Uterus (tissue), 2 donors: Measurements from ENCODE around the gene SLC9A6.

Source experiments
- POLR2A ChIP-seq, 2 donors: fragments of 450-650 bp; IDR thresholded peaks; one replicate each; pipeline ENCODE4 v1.6.1; 2016; ENCODE audit warnings: antibody characterized with exemption in 2 of 2, mild to moderate bottlenecking in 1 of 2, moderate library complexity in 1 of 2
- TF ChIP-seq, protein P1 (sequence below), 4 experiments: fragments of 200-600 bp in 2 of 4; fragments of 450-650 bp in 2 of 4; sonication (generic) in 2 of 4; IDR thresholded peaks; one replicate each; pipeline ENCODE4 v1.5.1; 2016 to 2019; ENCODE audit warnings: antibody characterized with exemption in 4 of 4, mild to moderate bottlenecking in 2 of 4, moderate library complexity in 1 of 4

DNA sequence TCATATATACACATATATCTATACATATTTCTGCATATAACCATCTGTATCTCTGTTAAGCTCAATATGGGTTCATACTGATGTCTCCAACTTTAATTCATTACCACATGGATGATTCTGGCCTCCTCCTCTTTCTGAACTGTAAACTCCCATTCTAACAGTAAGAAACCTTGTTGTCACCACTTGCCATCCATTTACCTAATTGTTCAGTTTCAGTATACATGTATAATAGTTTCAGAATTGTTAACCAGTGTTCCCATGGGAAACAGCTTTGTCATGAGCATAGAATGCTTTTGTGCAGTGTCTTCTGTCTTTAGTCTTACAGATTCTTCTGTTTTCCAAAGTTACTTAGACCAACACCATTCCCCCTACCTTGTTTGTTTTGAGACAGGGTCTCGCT is 35.9 kb downstream of the SLC9A6 start:
- TF ChIP-seq, protein P1, sequence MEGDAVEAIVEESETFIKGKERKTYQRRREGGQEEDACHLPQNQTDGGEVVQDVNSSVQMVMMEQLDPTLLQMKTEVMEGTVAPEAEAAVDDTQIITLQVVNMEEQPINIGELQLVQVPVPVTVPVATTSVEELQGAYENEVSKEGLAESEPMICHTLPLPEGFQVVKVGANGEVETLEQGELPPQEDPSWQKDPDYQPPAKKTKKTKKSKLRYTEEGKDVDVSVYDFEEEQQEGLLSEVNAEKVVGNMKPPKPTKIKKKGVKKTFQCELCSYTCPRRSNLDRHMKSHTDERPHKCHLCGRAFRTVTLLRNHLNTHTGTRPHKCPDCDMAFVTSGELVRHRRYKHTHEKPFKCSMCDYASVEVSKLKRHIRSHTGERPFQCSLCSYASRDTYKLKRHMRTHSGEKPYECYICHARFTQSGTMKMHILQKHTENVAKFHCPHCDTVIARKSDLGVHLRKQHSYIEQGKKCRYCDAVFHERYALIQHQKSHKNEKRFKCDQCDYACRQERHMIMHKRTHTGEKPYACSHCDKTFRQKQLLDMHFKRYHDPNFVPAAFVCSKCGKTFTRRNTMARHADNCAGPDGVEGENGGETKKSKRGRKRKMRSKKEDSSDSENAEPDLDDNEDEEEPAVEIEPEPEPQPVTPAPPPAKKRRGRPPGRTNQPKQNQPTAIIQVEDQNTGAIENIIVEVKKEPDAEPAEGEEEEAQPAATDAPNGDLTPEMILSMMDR (IDR thresholded peaks at IDR 0.05): no peak
- TF ChIP-seq POLR2A (IDR thresholded peaks at IDR 0.05): no peak
